SK-N-SH (cell line): ENCODE data around the gene NHLRC3. TPM values are rescaled to one million over a fixed set of nuclear protein-coding genes. Genes with fewer than 3 reads are reported as not detected.

Experiments
- CTCF ChIA-PET: fragments of 300-600, 350-600 bp; formaldehyde crosslinking; extraction: SDS; loops from one replicate; lab custom pipeline; 2021; lab: Yijun Ruan, JAX
- POLR2A ChIA-PET: fragments of 350-600 bp; sonication (Branson Sonifier 250); formaldehyde crosslinking; extraction: SDS; loops from one replicate; lab custom pipeline; 2020; ENCODE audit warnings: antibody characterized with exemption, inconsistent platforms; lab: Yijun Ruan, JAX
- DNase-seq: peaks from one replicate; pipeline ENCODE4 v3.0.0; 2012
- H2AFZ ChIP-seq: fragments of 200-600 bp; sonication (generic); 2 replicates; pipeline ENCODE4 v1.8.1; 2016; ENCODE audit warnings: antibody characterized with exemption, mild to moderate bottlenecking, low read depth
- H3F3A ChIP-seq: fragments of 200-600 bp; sonication (generic); replicated peaks from 2 replicates; pipeline ENCODE3; 2016; ENCODE audit warnings: antibody characterized with exemption, mild to moderate bottlenecking; ENCODE audit not compliant: insufficient read depth
- H3K27ac ChIP-seq, 2 experiments: fragments of 200-500 bp in 1 of 2; fragments of 200-600 bp in 1 of 2; sonication (Bioruptor generic) in 1 of 2; sonication (generic), shearing (Covaris generic) in 1 of 2; 2 replicates each; pipeline versions ENCODE4 v1.5.1 to v1.6.1; 2014 to 2016; ENCODE audit warnings: low read depth in 2 of 2, inconsistent platforms in 1 of 2, low read length in 1 of 2, mild to moderate bottlenecking in 1 of 2, mixed read lengths in 1 of 2
- H3K27me3 ChIP-seq: fragments of 200-600 bp; sonication (generic), shearing (Covaris generic); 2 replicates; pipeline ENCODE4 v1.6.1; 2016; ENCODE audit warnings: mixed run types; ENCODE audit not compliant: insufficient read depth
- H3K36me3 ChIP-seq, 2 experiments: fragments of 200-500 bp in 1 of 2; fragments of 200-600 bp in 1 of 2; sonication (Bioruptor generic) in 1 of 2; sonication (generic) in 1 of 2; replicated peaks in 1 of 2; 2 replicates each; pipeline versions ENCODE3 to v1.5.1; 2014 to 2016; ENCODE audit warnings: low read length in 1 of 2, mild to moderate bottlenecking in 1 of 2; ENCODE audit not compliant: insufficient read depth in 2 of 2, control insufficient read depth in 1 of 2
- H3K4me1 ChIP-seq, 2 experiments: fragments of 200-500 bp in 1 of 2; fragments of 200-600 bp in 1 of 2; sonication (Bioruptor generic) in 1 of 2; sonication (generic), shearing (Covaris generic) in 1 of 2; 2 replicates each; pipeline versions ENCODE4 v1.5.1 to v1.6.1; 2014 to 2016; ENCODE audit warnings: low read depth in 1 of 2, low read length in 1 of 2, mixed run types in 1 of 2; ENCODE audit not compliant: insufficient read depth in 2 of 2, control insufficient read depth in 1 of 2
- H3K4me2 ChIP-seq: fragments of 200-600 bp; sonication (generic), shearing (Covaris generic); 2 replicates; pipeline ENCODE4 v1.6.1; 2017; ENCODE audit warnings: mixed run types
- H3K4me3 ChIP-seq, 2 experiments: fragments of 200-500 bp in 1 of 2; fragments of 200-600 bp in 1 of 2; sonication (Bioruptor generic) in 1 of 2; sonication (generic), shearing (Covaris generic) in 1 of 2; 2 replicates each; pipeline versions ENCODE4 v1.5.1 to v1.8.1; 2014 to 2016; ENCODE audit warnings: low read depth in 2 of 2, inconsistent platforms in 1 of 2, low read length in 1 of 2, mild to moderate bottlenecking in 1 of 2, mixed read lengths in 1 of 2, moderate library complexity in 1 of 2
- H3K79me2 ChIP-seq: fragments of 200-600 bp; sonication (generic); 2 replicates; pipeline ENCODE4 v1.8.1; 2017; ENCODE audit warnings: mild to moderate bottlenecking; ENCODE audit not compliant: insufficient read depth
- H3K9ac ChIP-seq: fragments of 200-600 bp; sonication (generic); 2 replicates; pipeline ENCODE4 v1.6.1; 2017; ENCODE audit warnings: mixed run types
- H3K9me2 ChIP-seq: fragments of 200-600 bp; sonication (generic); 2 replicates; pipeline ENCODE4 v1.6.1; 2017; ENCODE audit warnings: mixed run types
- H3K9me3 ChIP-seq: fragments of 200-600 bp; sonication (generic); 2 replicates; pipeline ENCODE4 v1.6.1; 2017; ENCODE audit warnings: mixed run types, mild to moderate bottlenecking, moderate library complexity
- H4K20me1 ChIP-seq: fragments of 200-600 bp; sonication (generic); 2 replicates; pipeline ENCODE4 v1.6.1; 2017; ENCODE audit warnings: mild to moderate bottlenecking, mixed run types; ENCODE audit not compliant: insufficient read depth
- CHD2 ChIP-seq: fragments of 150-350 bp; IDR thresholded peaks from 2 replicates; pipeline ENCODE4 v1.6.1; 2018; ENCODE audit warnings: low read length; ENCODE audit not compliant: partially characterized antibody
- ELF1 ChIP-seq: IDR thresholded peaks from 2 replicates; pipeline ENCODE4 v1.4.0; 2012
- EP300 ChIP-seq, 2 experiments: IDR thresholded peaks; 2 replicates each; pipeline versions ENCODE4 v1.4.0 to v1.6.1; 2012; ENCODE audit warnings: borderline replicate concordance in 1 of 2, low read depth in 1 of 2, low read length in 1 of 2
- FOSL2 ChIP-seq: IDR thresholded peaks from 2 replicates; pipeline ENCODE4 v1.4.0; 2012; ENCODE audit warnings: low read depth, mild to moderate bottlenecking, moderate library complexity, borderline replicate concordance
- GABPA ChIP-seq: IDR thresholded peaks from 2 replicates; pipeline ENCODE4 v1.4.0; 2012; ENCODE audit warnings: low read depth, mild to moderate bottlenecking
- MAX ChIP-seq: IDR thresholded peaks from 2 replicates; pipeline ENCODE4 v1.4.0; 2012; ENCODE audit warnings: low read depth
- MXI1 ChIP-seq: IDR thresholded peaks from 2 replicates; pipeline ENCODE4 v1.6.1; 2012; ENCODE audit warnings: mild to moderate bottlenecking, low read depth, low read length, improper control_type of control experiment
- NFIC ChIP-seq: IDR thresholded peaks from 2 replicates; pipeline ENCODE4 v1.4.0; 2012; ENCODE audit warnings: borderline replicate concordance
- NRF1 ChIP-seq: IDR thresholded peaks from 2 replicates; pipeline ENCODE4 v1.6.1; 2012; ENCODE audit warnings: low read depth, mild to moderate bottlenecking, low read length
- PBX3 ChIP-seq: IDR thresholded peaks from 2 replicates; pipeline ENCODE4; 2012
- POLR2AphosphoS5 ChIP-seq: IDR thresholded peaks from 2 replicates; pipeline ENCODE4 v1.6.1; 2012; ENCODE audit warnings: low read depth, low read length
- RAD21 ChIP-seq: IDR thresholded peaks from 2 replicates; pipeline ENCODE4 v1.6.1; 2012; ENCODE audit warnings: mild to moderate bottlenecking, low read length
- RCOR1 ChIP-seq: fragments of 150-350 bp; IDR thresholded peaks from 2 replicates; pipeline ENCODE4 v1.6.1; 2017; ENCODE audit warnings: antibody characterized with exemption, low read length
- REST ChIP-seq: IDR thresholded peaks from 2 replicates; pipeline ENCODE4 v1.6.1; 2012; ENCODE audit warnings: mild to moderate bottlenecking, low read depth, low read length, moderate library complexity
- RXRA ChIP-seq: IDR thresholded peaks from 2 replicates; pipeline ENCODE4 v1.4.0; 2012; ENCODE audit warnings: low read depth, mild to moderate bottlenecking, borderline replicate concordance
- SIN3A ChIP-seq: IDR thresholded peaks from 2 replicates; pipeline ENCODE4 v1.6.1; 2012; ENCODE audit warnings: low read depth, mild to moderate bottlenecking, low read length, moderate library complexity, borderline replicate concordance
- TAF1 ChIP-seq: IDR thresholded peaks from 2 replicates; pipeline ENCODE4 v1.6.1; 2012; ENCODE audit warnings: low read depth, mild to moderate bottlenecking, low read length, moderate library complexity, borderline replicate concordance
- TCF12 ChIP-seq: IDR thresholded peaks from 2 replicates; pipeline ENCODE4 v1.4.0; 2012
- TEAD4 ChIP-seq: IDR thresholded peaks from 2 replicates; pipeline ENCODE4 v1.4.0; 2012; ENCODE audit warnings: mild to moderate bottlenecking, borderline replicate concordance; ENCODE audit not compliant: insufficient read depth
- USF1 ChIP-seq: IDR thresholded peaks from 2 replicates; pipeline ENCODE4 v1.4.0; 2012; ENCODE audit warnings: low read depth, borderline replicate concordance
- YY1 ChIP-seq: IDR thresholded peaks from 2 replicates; pipeline ENCODE4 v1.4.0; 2012; ENCODE audit warnings: low read depth, mild to moderate bottlenecking
- ZBTB33 ChIP-seq: IDR thresholded peaks from 2 replicates; pipeline ENCODE4 v1.4.0; 2012; ENCODE audit warnings: low read depth, borderline replicate concordance
- WGBS: methylation state at CpG from one replicate; pipeline ENCODE4 v1.1.6; 2017; ENCODE audit warnings: low lambda C conversion rate; 5-methylcytosine and 5-hydroxymethylcytosine counted together
- polyA plus RNA-seq, 3 experiments: library from polyadenylated mRNA; depleted of rRNA; stranded (reverse); fragments of >200 nt; gene quantifications; 2 replicates each; pipeline ENCODE4 v1.2.3, GENCODE V29; 2012

NHLRC3 gene
- polyA plus RNA-seq (2012; rRNA removed) = 7.1 and 11.4 TPM in 2 replicates
- polyA plus RNA-seq (2012; cell fraction: cytosol; rRNA removed) = 5.1 and 5.6 TPM in 2 replicates
- polyA plus RNA-seq (2012; cell fraction: nucleus; rRNA removed) = 17.3 and 32.6 TPM in 2 replicates

GRCh38 chr13:39037880-39038568 lies at the start of gene NHLRC3, which contains the start of gene PROSER1:
NHLRC3 (plus strand) TSS chr13:39038456; CDS start chr13:39038640, 184 bp downstream.
PROSER1 (minus strand) TSS chr13:39038089; CDS start chr13:39037242, 847 bp downstream.
- TF ChIP-seq RXRA (peak; percentile 14; the same call in 1 of the 2 replicates), REST (peak; percentile 49), ZBTB33 (no peak), TAF1 (no peak), MAX (peak; percentile 67; the same call in 1 of the 2 replicates), TEAD4 (0 out of 2 replicates have a peak, but pooled peaks have one; percentile 26), GABPA (peak; percentile 63), PBX3 (peak; percentile 30; the same call in 1 of the 2 replicates), MXI1 (peak; percentile 40; the same call in 1 of the 2 replicates), YY1 (0 out of 2 replicates have a peak, but pooled peaks have one; percentile 21), FOSL2 (peak; percentile 62; the same call in 1 of the 2 replicates), ELF1 (peak; percentile 89), RCOR1 (peak; percentile 49; the same call in 1 of the 2 replicates), CHD2 (peak; percentile 16), USF1 (no peak; the same call in 1 of the 2 replicates), TCF12 (peak; percentile 21; the same call in 1 of the 2 replicates), NRF1 (no peak), POLR2AphosphoS5 (no peak; the same call in none of the 2 replicates), RAD21 (no peak), EP300 (IDR thresholded peaks at IDR 0.05; ENCODE audit: borderline replicate concordance in 1 of 2, low read depth in 1 of 2, low read length in 1 of 2) (no peak), SIN3A (no peak; the same call in 1 of the 2 replicates), NFIC (no peak)
- DNase-seq = peak; percentile 87
- Histone ChIP-seq H3K79me2 (peaks cover 64% of the 10 kb centered on the region), H3K9ac (peak within 1 kb of the TSS; percentile 75), H3K27me3 (no peaks in the 10 kb centered on the region), H3K4me3 (peak within 1 kb of the TSS; percentile 73 to 100), H3K9me2 (no peaks in the 10 kb centered on the region), H2AFZ (peak within 1 kb of the TSS; percentile 91), H3K4me1 (peaks cover 7 to 16% of the 10 kb centered on the region in 2 experiments; a peak in 3 of 4 replicates), H3K4me2 (peak within 1 kb of the TSS; percentile 86), H3K27ac (peak within 1 kb of the TSS; percentile 71 to 97), H4K20me1 (peaks cover 22% of the 10 kb centered on the region), H3K36me3 (peaks cover 0 to 12% of the 10 kb centered on the region in 2 experiments), H3F3A (no peaks in the 10 kb centered on the region), H3K9me3 (no peaks in the 10 kb centered on the region)
- 0% methylated on average over 24 of the region's 41 CpGs for WGBS
- POLR2A ChIA-PET = interaction anchor here (1.2 to 2.7 kb wide), 3 partner anchors 8 to 57 kb away, joined by 3 to 13 read pairs (median 4); no protein-coding TSS in a partner anchor
- CTCF ChIA-PET = interaction anchor here (1.2 to 1.9 kb wide), 4 partner anchors 11 to 578 kb away, joined by 3 to 9 read pairs (median 4); no protein-coding TSS in a partner anchor
